CD14-positive monocyte (primary cell): ENCODE data around the gene PARK7. TPM values are rescaled to one million over a fixed set of nuclear protein-coding genes. Genes with fewer than 3 reads are reported as not detected.

Experiments
- DNase-seq, 3 donors: peaks; one replicate each; pipeline ENCODE4 v3.0.0-alpha.2; 2011 to 2022
- H2AFZ ChIP-seq: 2 replicates; pipeline ENCODE4 v1.6.0; 2012; ENCODE audit warnings: mild to moderate bottlenecking, low read depth, low read length, inconsistent platforms; ENCODE audit not compliant: insufficient read depth, poor library complexity, severe bottlenecking
- H3K27ac ChIP-seq, 2 donors: 1 replicate in 1 of 2; 2 replicates in 1 of 2; pipeline ENCODE4 v1.5.1; 2012 to 2013; ENCODE audit warnings: low read length in 2 of 2, control low read depth in 1 of 2, inconsistent platforms in 1 of 2, low read depth in 1 of 2, mild to moderate bottlenecking in 1 of 2
- H3K27me3 ChIP-seq, 2 donors: one replicate each; pipeline versions ENCODE4 v1.6.0 to v1.6.1; 2011 to 2013; ENCODE audit warnings: low read length in 2 of 2; ENCODE audit not compliant: control insufficient read depth in 2 of 2, insufficient read depth in 2 of 2
- H3K36me3 ChIP-seq, 2 donors: replicated peaks in 1 of 2; 1 replicate in 1 of 2; 2 replicates in 1 of 2; pipeline versions ENCODE4 v1.5.1 to v1.6.1; 2012 to 2013; ENCODE audit warnings: low read length in 2 of 2, control low read depth in 1 of 2, inconsistent platforms in 1 of 2, mild to moderate bottlenecking in 1 of 2; ENCODE audit not compliant: insufficient read depth in 2 of 2, control insufficient read depth in 1 of 2
- H3K4me1 ChIP-seq, 2 donors: 1 replicate in 1 of 2; 2 replicates in 1 of 2; pipeline versions ENCODE4 v1.5.1 to v1.6.1; 2012 to 2013; ENCODE audit warnings: low read length in 2 of 2, control low read depth in 1 of 2, inconsistent platforms in 1 of 2, mild to moderate bottlenecking in 1 of 2, moderate library complexity in 1 of 2; ENCODE audit not compliant: insufficient read depth in 2 of 2, control insufficient read depth in 1 of 2
- H3K4me2 ChIP-seq: replicated peaks from 2 replicates; pipeline ENCODE3; 2012; ENCODE audit warnings: low read length, moderate library complexity, mild to moderate bottlenecking; ENCODE audit not compliant: poor library complexity, severe bottlenecking; ENCODE audit errors: extremely low read depth
- H3K4me3 ChIP-seq, 3 experiments: fragments of 200-600 bp in 1 of 3; sonication (generic) in 1 of 3; replicated peaks in 1 of 3; 1 replicate in 2 of 3; 2 replicates in 1 of 3; pipeline ENCODE4 v1.5.1; 2011 to 2013; ENCODE audit warnings: low read length in 3 of 3, mild to moderate bottlenecking in 3 of 3, control low read depth in 2 of 3, low read depth in 2 of 3, inconsistent platforms in 1 of 3, moderate library complexity in 1 of 3
- H3K79me2 ChIP-seq: 2 replicates; pipeline ENCODE4 v1.6.0; 2012; ENCODE audit warnings: mild to moderate bottlenecking, control low read depth, inconsistent platforms, low read length, moderate library complexity; ENCODE audit not compliant: insufficient read depth
- H3K9ac ChIP-seq: 2 replicates; pipeline ENCODE4 v1.6.0; 2017; ENCODE audit warnings: low read length, mild to moderate bottlenecking; ENCODE audit not compliant: insufficient read depth, poor library complexity, severe bottlenecking
- H3K9me3 ChIP-seq, 2 donors: replicated peaks in 1 of 2; 1 replicate in 1 of 2; 2 replicates in 1 of 2; pipeline versions ENCODE4 v1.5.1 to v1.6.1; 2012 to 2013; ENCODE audit warnings: low read length in 2 of 2, control low read depth in 1 of 2; ENCODE audit not compliant: control insufficient read depth in 1 of 2, insufficient read depth in 1 of 2
- H4K20me1 ChIP-seq: 2 replicates; pipeline ENCODE4 v1.6.0; 2012; ENCODE audit warnings: mild to moderate bottlenecking, low read length, control low read depth, moderate library complexity; ENCODE audit not compliant: insufficient read depth
- H3K27ac Mint-ChIP-seq, 7 donors: one replicate each; pipeline ENCODE4 v1.8.0; 2020; ENCODE audit warnings: mild to moderate bottlenecking in 7 of 7, mixed read lengths in 7 of 7, moderate library complexity in 6 of 7, inconsistent platforms in 2 of 7
- H3K27me3 Mint-ChIP-seq, 3 donors: one replicate each; pipeline ENCODE4 v1.8.0; 2021 to 2022; ENCODE audit warnings: low read depth in 3 of 3, mild to moderate bottlenecking in 3 of 3, mixed read lengths in 3 of 3, moderate library complexity in 3 of 3, inconsistent platforms in 1 of 3
- H3K36me3 Mint-ChIP-seq, 2 donors: one replicate each; pipeline ENCODE4 v1.8.0; 2020; ENCODE audit warnings: mixed read lengths in 2 of 2, inconsistent platforms in 1 of 2, mild to moderate bottlenecking in 1 of 2
- H3K4me1 Mint-ChIP-seq: one replicate; pipeline ENCODE4 v1.8.0; 2020; ENCODE audit warnings: mild to moderate bottlenecking, mixed read lengths
- H3K4me3 Mint-ChIP-seq, 2 donors: one replicate each; pipeline ENCODE4 v1.8.0; 2020; ENCODE audit warnings: mild to moderate bottlenecking in 2 of 2, mixed read lengths in 2 of 2, moderate library complexity in 1 of 2
- H3K9me3 Mint-ChIP-seq, 7 donors: one replicate each; pipeline ENCODE4 v1.8.0; 2020 to 2022; ENCODE audit warnings: mixed read lengths in 7 of 7, mild to moderate bottlenecking in 6 of 7, moderate library complexity in 6 of 7, inconsistent platforms in 2 of 7
- WGBS: methylation state at CpG from one replicate; pipeline ENCODE4 v1.1.5; 2013; ENCODE audit warnings: missing lambda C conversion rate; ENCODE audit not compliant: insufficient coverage; 5-methylcytosine and 5-hydroxymethylcytosine counted together
- intact Hi-C, 2 donors: fragments of 100-400 bp; cut with micrococcal nuclease; formaldehyde crosslinking; loops; one replicate each; pipeline versions ENCODE4 v1.15.0 to v1.15.1; 2023
- polyA plus RNA-seq, 3 donors: library from polyadenylated mRNA; depleted of rRNA in 1 of 3; unstranded in 2 of 3; stranded (reverse) in 1 of 3; fragments of 300-500 nt in 2 of 3; fragments of >200 nt in 1 of 3; fragmentation: Illumina TruSeq in 2 of 3; gene quantifications; 1 replicate in 2 of 3; 2 replicates in 1 of 3; pipeline ENCODE4 v1.2.3, GENCODE V29; 2012 to 2021
- TF ChIP-seq, protein P1 (sequence below): fragments of 200-600 bp; IDR thresholded peaks from one replicate; pipeline ENCODE4 v1.8.0; 2022; ENCODE audit warnings: antibody characterized with exemption, mild to moderate bottlenecking

Gene PARK7
- polyA plus RNA-seq, 3 donors, result 116 to 391 (median 353) TPM

DNA sequence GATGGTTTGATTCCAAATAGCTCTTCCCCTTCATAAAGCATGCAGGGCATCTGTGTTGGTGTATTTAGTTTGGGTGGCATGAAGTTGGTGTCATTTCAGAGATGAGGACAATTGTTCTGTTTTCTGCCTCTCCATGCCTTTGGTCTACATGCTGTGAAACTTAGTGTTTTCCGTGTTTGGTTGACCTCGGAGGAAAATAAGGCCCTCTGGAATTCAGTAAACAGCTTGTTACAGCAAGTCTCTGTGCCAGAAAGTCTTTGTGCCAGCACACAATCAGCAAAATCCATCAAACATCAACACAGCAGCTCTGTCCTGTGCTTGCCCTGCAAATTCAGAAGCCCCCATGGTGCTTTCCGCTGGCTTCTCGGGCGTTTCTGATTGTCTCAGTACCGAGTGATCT lies 9.5 kb downstream of the PARK7 start:
- H3K4me3 ChIP-seq, result no peak overlapping the region
- Mint-ChIP-seq H3K27ac (peak overlapping the region in 1 of 7 donors; percentile 11), H3K36me3 (peaks cover 54 to 87% of the 10 kb centered on the region in 2 donors), H3K4me3 (no peak overlapping the region), H3K9me3 (peaks cover 0 to 2% (median 0%) of the 10 kb centered on the region in 7 donors), H3K4me1 (no peaks in the 10 kb centered on the region), H3K27me3 (peaks cover 0 to 1% (median 0%) of the 10 kb centered on the region in 3 donors)
- no peak overlapping the region for H2AFZ ChIP-seq
- no peaks in the 10 kb centered on the region for H3K4me1 ChIP-seq
- H3K27ac ChIP-seq, result no peak overlapping the region
- H3K9me3 ChIP-seq, result no peaks in the 10 kb centered on the region
- intact Hi-C loops, result no loop called here
- no peak for DNase-seq
- H3K79me2 ChIP-seq, result peaks cover 28% of the 10 kb centered on the region
- H4K20me1 ChIP-seq, result peaks cover 48% of the 10 kb centered on the region
- WGBS, result 95% methylated on average over 6 of the region's 6 CpGs
- TF ChIP-seq, protein P1, sequence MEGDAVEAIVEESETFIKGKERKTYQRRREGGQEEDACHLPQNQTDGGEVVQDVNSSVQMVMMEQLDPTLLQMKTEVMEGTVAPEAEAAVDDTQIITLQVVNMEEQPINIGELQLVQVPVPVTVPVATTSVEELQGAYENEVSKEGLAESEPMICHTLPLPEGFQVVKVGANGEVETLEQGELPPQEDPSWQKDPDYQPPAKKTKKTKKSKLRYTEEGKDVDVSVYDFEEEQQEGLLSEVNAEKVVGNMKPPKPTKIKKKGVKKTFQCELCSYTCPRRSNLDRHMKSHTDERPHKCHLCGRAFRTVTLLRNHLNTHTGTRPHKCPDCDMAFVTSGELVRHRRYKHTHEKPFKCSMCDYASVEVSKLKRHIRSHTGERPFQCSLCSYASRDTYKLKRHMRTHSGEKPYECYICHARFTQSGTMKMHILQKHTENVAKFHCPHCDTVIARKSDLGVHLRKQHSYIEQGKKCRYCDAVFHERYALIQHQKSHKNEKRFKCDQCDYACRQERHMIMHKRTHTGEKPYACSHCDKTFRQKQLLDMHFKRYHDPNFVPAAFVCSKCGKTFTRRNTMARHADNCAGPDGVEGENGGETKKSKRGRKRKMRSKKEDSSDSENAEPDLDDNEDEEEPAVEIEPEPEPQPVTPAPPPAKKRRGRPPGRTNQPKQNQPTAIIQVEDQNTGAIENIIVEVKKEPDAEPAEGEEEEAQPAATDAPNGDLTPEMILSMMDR, result no peak
- H3K4me2 ChIP-seq, result no peak overlapping the region
- H3K36me3 ChIP-seq, result peaks cover 66 to 85% of the 10 kb centered on the region in 2 donors
- H3K27me3 ChIP-seq, result no peaks in the 10 kb centered on the region
- H3K9ac ChIP-seq, result no peak overlapping the region

DNA sequence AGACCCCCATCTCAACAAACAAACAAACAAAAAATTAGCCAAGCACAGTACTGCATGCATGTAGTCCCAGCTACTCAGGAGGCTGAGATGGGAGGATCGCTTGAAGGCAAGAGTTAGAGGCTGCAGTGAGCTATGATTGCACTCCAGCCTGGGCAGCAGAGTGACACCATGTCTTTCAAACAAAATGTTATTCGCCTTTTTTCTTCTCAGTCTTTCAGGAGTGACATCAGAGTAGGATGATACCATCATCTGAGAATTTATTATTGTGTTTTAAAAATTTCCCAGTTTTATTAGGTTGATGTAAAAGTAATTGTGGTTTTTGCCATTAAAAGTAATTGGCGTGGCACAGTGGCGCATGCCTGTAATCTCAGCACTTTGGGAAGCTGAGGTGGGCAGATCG lies 10.8 kb downstream of the PARK7 start:
- Histone ChIP-seq H4K20me1 (peaks cover 50% of the 10 kb centered on the region), H3K36me3 (peaks cover 64 to 85% of the 10 kb centered on the region in 2 donors), H3K4me2 (no peak overlapping the region), H3K4me3 (no peak overlapping the region), H3K27me3 (no peaks in the 10 kb centered on the region), H3K9ac (no peak overlapping the region), H3K4me1 (no peaks in the 10 kb centered on the region), H2AFZ (no peak overlapping the region), H3K27ac (no peak overlapping the region), H3K79me2 (peaks cover 19% of the 10 kb centered on the region), H3K9me3 (no peaks in the 10 kb centered on the region)
- H3K9me3 Mint-ChIP-seq, result peaks cover 0 to 2% (median 0%) of the 10 kb centered on the region in 7 donors
- peaks cover 54 to 85% of the 10 kb centered on the region in 2 donors for H3K36me3 Mint-ChIP-seq
- TF ChIP-seq, protein P1, result no peak
- no peaks in the 10 kb centered on the region for H3K4me1 Mint-ChIP-seq
- H3K4me3 Mint-ChIP-seq, result no peak overlapping the region
- intact Hi-C loops, result no loop called here
- WGBS, result 100% methylated on average over 1 of the region's 5 CpGs
- no peak overlapping the region for H3K27ac Mint-ChIP-seq
- peaks cover 0 to 1% (median 0%) of the 10 kb centered on the region in 3 donors for H3K27me3 Mint-ChIP-seq
- DNase-seq, result no peak
